ENCODE measurements around the gene PTPRT.

The PTPRT gene

DNA sequence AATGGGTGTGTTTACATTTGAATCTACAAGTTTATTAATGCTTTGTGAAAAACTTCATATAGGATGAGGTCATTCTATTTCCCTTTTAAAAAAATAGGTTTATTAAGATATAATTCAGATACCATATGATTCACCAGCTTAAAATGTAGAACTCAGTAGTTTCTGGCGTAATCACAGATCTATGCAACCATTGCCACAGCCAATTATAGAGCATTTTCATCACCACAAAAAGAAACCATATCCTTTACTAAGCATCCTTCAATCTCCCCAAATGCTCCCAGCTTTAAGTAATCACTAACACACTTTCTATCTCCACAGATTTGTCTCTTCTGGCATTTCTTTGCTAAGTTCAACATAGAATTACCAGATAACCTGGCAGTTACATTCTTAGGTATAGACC lies 137.2 kb downstream of the PTPRT start:
- Histone ChIP-seq H3K36me3 (ENCODE audit: control insufficient read depth, insufficient read depth, low read length, severe bottlenecking) (no peaks in the 10 kb centered on the region), H3K27me3 (replicated peaks; ENCODE audit: control insufficient read depth, insufficient read depth, low read length) (no peaks in the 10 kb centered on the region), H3K4me1 (ENCODE audit: control insufficient read depth, insufficient read depth, low read length) (no peaks in the 10 kb centered on the region), H3K9me3 (ENCODE audit: control insufficient read depth, low read length) (no peaks in the 10 kb centered on the region), H3K9ac (ENCODE audit: low read length) (no peak overlapping the region), H3K4me3 (ENCODE audit: low read length) (no peak overlapping the region)
- no peak for DNase-seq (ENCODE audit: low read depth)

DNA sequence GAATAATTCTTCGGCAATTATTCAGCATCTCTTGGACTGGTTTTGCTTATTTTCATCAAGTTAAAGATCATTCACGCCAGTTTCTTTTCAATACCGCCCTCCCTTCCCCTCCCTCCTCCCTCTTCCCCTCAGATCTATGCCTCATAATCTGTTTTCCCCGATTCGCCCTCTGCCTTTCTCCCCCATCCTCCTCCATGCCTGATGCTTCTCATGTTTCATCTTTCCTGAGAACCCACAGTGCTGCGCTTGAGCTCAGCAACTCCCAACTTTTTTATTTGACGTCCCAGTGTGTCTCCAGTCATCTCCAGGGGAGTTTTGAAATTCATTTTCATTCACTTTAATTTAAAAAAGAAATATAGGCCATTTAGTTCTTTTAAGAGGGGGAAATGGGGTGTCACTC lies 142.7 kb downstream of the PTPRT start:
- Histone ChIP-seq H3K4me3 (ENCODE audit: low read length) (no peak overlapping the region), H3K9me3 (ENCODE audit: control insufficient read depth, low read length) (no peaks in the 10 kb centered on the region), H3K27me3 (replicated peaks; ENCODE audit: control insufficient read depth, insufficient read depth, low read length) (no peaks in the 10 kb centered on the region), H3K36me3 (ENCODE audit: control insufficient read depth, insufficient read depth, low read length, severe bottlenecking) (no peaks in the 10 kb centered on the region), H3K9ac (ENCODE audit: low read length) (no peak overlapping the region), H3K4me1 (ENCODE audit: control insufficient read depth, insufficient read depth, low read length) (no peaks in the 10 kb centered on the region)
- DNase-seq (ENCODE audit: low read depth), result no peak

DNA sequence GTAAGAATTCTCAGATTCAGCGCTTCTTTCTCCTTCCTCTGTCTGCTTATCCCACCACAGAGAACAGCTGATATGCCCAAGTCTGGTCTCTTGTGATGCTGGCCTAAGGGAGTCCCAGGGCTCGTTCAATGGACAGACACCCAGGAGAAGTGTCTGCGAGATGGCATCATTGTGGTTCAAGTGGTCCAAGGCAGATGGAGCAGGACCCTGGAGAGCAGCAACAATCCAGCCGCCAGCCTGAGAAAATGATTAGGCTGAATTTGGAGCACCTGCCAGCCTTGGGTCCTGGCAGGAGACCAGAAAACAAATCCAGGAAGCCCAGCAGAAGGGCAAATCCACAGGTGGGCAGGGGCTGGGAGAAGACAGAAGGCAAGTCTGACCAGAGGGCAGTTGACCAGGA lies 145.8 kb downstream of the PTPRT start:
- Histone ChIP-seq H3K9ac (ENCODE audit: low read length) (no peak overlapping the region), H3K27me3 (replicated peaks; ENCODE audit: control insufficient read depth, insufficient read depth, low read length) (no peaks in the 10 kb centered on the region)

DNA sequence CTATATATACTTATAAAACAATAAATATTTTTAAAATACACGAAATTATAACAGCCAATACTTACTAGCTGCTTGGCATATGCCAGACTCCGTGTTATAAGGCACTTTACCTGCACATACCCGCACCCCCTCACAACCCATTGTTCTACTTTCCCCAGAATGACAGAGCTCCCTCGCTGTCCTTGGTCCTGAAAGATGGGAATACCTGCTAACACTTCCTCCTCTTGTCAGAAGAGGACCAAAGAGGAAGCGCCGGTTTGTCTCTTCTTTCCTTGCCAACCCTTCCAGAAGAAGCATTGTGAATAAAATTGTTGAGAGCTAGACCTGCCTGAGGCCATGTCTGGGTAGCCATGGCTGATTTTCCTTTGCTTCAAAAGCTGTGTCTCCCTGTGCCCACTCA lies 149.3 kb downstream of the PTPRT start:
- H3K36me3 ChIP-seq (ENCODE audit: control insufficient read depth, insufficient read depth, low read length, severe bottlenecking), result no peaks in the 10 kb centered on the region
- H3K9ac ChIP-seq (ENCODE audit: low read length), result no peak overlapping the region
- no peaks in the 10 kb centered on the region for H3K27me3 ChIP-seq (replicated peaks; ENCODE audit: control insufficient read depth, insufficient read depth, low read length)
- no peaks in the 10 kb centered on the region for H3K4me1 ChIP-seq (ENCODE audit: control insufficient read depth, insufficient read depth, low read length)
- H3K4me3 ChIP-seq (ENCODE audit: low read length), result no peak overlapping the region
- H3K9me3 ChIP-seq (ENCODE audit: control insufficient read depth, low read length), result no peaks in the 10 kb centered on the region
- no peak for DNase-seq (ENCODE audit: low read depth)

More for the DNA sequence above, 145.8 kb downstream of the PTPRT start:
- Histone ChIP-seq H3K36me3 (ENCODE audit: control insufficient read depth, insufficient read depth, low read length, severe bottlenecking) (no peaks in the 10 kb centered on the region), H3K9me3 (ENCODE audit: control insufficient read depth, low read length) (no peaks in the 10 kb centered on the region), H3K4me1 (ENCODE audit: control insufficient read depth, insufficient read depth, low read length) (no peaks in the 10 kb centered on the region), H3K4me3 (ENCODE audit: low read length) (no peak overlapping the region)
- no peak for DNase-seq (ENCODE audit: low read depth)

DNA sequence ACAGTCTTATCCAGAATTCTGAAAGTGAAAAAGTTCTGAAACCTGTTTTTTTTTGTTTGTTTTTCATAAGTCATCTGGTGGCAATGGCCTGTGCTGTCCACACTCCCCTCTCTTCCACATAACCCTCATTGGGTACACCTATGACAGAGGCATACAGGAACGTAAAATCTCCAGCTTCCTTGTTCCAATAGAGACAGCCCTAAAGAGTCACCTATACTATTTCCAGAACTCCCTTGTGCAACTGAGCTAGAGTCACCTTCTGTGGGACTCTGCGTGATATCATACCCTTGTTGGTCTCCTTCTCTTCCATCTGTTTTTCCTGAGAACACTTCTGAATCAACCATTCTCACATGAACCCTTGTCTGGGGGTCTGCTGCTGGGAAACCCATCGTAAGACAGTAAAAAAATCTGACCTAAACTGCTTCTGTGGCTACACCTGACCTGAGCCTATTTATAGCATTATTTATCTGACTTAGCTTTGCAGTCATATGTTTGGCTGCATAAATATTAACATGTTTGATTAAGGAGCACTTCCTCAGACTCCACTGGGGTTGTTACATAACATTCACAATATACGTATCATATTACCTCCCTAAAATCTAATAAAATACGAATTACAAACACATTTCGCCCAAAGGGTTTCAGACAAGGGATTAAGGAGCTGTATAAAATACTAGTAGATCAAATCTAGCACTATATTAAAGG lies 151.9 kb downstream of the PTPRT start:
- Histone ChIP-seq H3K36me3 (ENCODE audit: control insufficient read depth, insufficient read depth, low read length, severe bottlenecking) (no peaks in the 10 kb centered on the region), H3K4me3 (ENCODE audit: low read length) (no peak overlapping the region), H3K9me3 (ENCODE audit: control insufficient read depth, low read length) (no peaks in the 10 kb centered on the region), H3K9ac (ENCODE audit: low read length) (no peak overlapping the region), H3K4me1 (ENCODE audit: control insufficient read depth, insufficient read depth, low read length) (no peaks in the 10 kb centered on the region), H3K27me3 (replicated peaks; ENCODE audit: control insufficient read depth, insufficient read depth, low read length) (no peaks in the 10 kb centered on the region)
- no peak for DNase-seq (ENCODE audit: low read depth)

DNA sequence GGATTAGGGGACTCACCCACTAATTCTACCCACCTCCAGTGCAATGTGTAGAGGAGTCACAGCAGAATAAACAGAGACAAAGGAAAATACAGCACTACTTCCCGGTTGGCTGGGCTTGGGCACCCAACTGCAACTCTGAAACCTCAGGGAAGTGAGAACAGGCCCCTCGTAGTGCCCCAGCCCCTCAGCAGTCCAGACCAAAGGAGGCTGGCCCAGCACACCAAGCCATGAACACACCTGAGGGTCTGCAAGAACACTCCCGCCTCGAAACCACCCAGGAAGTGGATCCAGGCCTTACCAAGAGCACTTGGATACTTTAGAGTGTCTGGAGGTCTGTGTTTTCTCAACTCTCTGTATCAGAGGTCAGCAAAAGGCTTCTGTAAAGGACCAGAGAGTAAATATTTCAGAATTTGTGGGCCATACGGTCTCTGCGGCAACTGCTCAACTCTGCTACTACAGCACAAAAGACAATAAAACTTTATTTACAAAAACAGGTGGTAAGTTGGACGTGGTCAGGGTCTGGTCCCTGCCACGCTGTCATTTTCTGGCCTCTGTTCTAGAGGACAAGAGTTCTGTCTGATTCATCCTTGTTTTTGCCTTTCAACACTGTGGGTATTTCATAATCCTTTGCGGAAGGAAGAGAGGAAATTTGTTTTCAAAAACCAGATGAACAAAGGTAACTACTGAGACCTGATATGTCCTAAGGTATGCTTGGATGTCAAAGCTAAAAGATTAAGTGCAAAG lies 154.6 kb downstream of the PTPRT start:
- Histone ChIP-seq H3K4me3 (ENCODE audit: low read length) (no peak overlapping the region), H3K9me3 (ENCODE audit: control insufficient read depth, low read length) (peaks cover 3% of the 10 kb centered on the region), H3K27me3 (replicated peaks; ENCODE audit: control insufficient read depth, insufficient read depth, low read length) (no peaks in the 10 kb centered on the region), H3K9ac (ENCODE audit: low read length) (no peak overlapping the region), H3K4me1 (ENCODE audit: control insufficient read depth, insufficient read depth, low read length) (no peaks in the 10 kb centered on the region), H3K36me3 (ENCODE audit: control insufficient read depth, insufficient read depth, low read length, severe bottlenecking) (no peaks in the 10 kb centered on the region)
- DNase-seq (ENCODE audit: low read depth), result no peak

DNA sequence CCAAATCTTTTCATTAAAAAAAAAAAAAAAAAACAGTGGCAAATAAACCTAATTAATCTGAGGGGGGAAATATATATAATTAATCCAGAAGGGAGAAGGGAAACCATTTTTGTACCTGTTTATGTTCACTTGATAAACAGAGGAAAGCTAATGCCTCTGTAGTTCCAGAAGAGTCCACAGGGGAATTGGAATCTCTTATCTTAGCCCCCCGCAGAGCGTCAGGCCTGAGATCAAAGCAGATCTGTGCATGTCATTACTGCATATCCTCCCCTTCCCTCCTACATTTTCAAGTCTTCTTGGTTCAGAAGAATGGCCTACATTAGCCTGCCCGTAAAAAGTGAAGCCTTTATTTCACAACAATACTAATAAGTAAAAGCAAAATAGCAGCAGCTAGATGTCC lies 157.2 kb downstream of the PTPRT start:
- Histone ChIP-seq H3K4me3 (ENCODE audit: low read length) (no peak overlapping the region), H3K4me1 (ENCODE audit: control insufficient read depth, insufficient read depth, low read length) (no peaks in the 10 kb centered on the region), H3K36me3 (ENCODE audit: control insufficient read depth, insufficient read depth, low read length, severe bottlenecking) (no peaks in the 10 kb centered on the region), H3K9me3 (ENCODE audit: control insufficient read depth, low read length) (peaks cover 3% of the 10 kb centered on the region), H3K9ac (ENCODE audit: low read length) (no peak overlapping the region), H3K27me3 (replicated peaks; ENCODE audit: control insufficient read depth, insufficient read depth, low read length) (no peaks in the 10 kb centered on the region)
- no peak for DNase-seq (ENCODE audit: low read depth)

DNA sequence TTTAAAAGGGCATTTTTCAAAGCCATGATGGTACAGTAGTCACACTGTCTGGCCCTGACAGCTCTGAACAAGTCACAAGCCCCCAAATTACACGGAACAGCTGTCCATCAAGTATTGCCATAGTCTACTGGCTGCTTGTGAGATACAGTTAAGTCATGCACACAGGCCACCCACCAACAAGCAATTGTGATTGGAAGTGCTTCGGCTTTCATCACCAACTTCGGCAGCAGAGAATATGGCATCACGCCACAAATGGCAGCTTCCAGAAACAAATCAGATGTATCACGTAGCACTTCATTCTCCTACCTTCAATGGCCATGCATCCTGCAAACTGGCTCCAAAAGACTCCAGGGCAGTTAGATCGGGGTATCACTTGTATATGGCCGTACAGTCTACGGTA lies 160.5 kb downstream of the PTPRT start:
- no peak for DNase-seq (ENCODE audit: low read depth)
- Histone ChIP-seq H3K4me3 (ENCODE audit: low read length) (no peak overlapping the region), H3K4me1 (ENCODE audit: control insufficient read depth, insufficient read depth, low read length) (no peaks in the 10 kb centered on the region), H3K9ac (ENCODE audit: low read length) (no peak overlapping the region), H3K36me3 (ENCODE audit: control insufficient read depth, insufficient read depth, low read length, severe bottlenecking) (no peaks in the 10 kb centered on the region), H3K9me3 (ENCODE audit: control insufficient read depth, low read length) (peaks cover 3% of the 10 kb centered on the region), H3K27me3 (replicated peaks; ENCODE audit: control insufficient read depth, insufficient read depth, low read length) (no peaks in the 10 kb centered on the region)

DNA sequence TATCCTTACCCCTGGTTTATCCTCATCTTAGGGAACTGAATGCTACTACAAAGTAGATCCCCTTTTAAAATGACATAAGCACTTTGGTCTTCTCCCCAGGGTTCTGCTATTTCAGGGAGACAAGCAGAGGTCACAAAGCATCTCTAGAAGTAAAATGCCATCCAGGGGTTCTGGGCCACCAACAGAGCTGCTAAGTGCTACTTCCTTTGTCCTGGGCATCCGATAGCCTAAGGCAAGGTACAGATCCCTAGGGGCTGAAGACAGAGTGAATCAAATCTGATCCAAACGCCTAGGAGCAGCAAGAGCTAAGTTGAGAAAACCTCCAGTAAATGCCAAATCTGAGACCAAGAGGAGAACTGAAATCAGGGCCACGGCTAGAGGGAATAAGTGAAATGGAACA lies 161.2 kb downstream of the PTPRT start:
- DNase-seq (ENCODE audit: low read depth), result no peak
- H3K9ac ChIP-seq (ENCODE audit: low read length), result no peak overlapping the region
- no peaks in the 10 kb centered on the region for H3K27me3 ChIP-seq (replicated peaks; ENCODE audit: control insufficient read depth, insufficient read depth, low read length)

DNA sequence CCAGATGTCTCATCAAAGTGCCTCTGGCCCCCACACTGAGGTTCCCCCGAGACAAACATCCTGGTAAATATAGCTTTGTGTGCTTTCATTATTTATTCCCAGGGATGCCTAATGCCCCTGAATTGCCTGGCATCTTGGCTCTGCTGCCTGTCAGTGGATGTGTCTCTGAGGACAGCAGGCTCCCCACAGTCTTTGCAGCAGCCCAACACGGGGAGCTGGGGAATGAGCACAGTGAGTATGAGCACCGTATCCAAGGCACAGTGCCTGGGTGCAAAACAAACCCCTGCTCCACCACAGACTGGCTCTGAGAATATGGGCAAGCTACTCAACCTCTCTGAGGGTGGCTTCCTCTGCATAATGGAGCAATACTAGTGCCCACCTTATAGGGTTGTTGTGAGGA lies 165.9 kb downstream of the PTPRT start:
- Histone ChIP-seq H3K9ac (ENCODE audit: low read length) (no peak overlapping the region), H3K9me3 (ENCODE audit: control insufficient read depth, low read length) (no peaks in the 10 kb centered on the region), H3K36me3 (ENCODE audit: control insufficient read depth, insufficient read depth, low read length, severe bottlenecking) (no peaks in the 10 kb centered on the region), H3K4me1 (ENCODE audit: control insufficient read depth, insufficient read depth, low read length) (no peaks in the 10 kb centered on the region), H3K4me3 (ENCODE audit: low read length) (no peak overlapping the region), H3K27me3 (replicated peaks; ENCODE audit: control insufficient read depth, insufficient read depth, low read length) (no peaks in the 10 kb centered on the region)
- DNase-seq (ENCODE audit: low read depth), result no peak

More for the DNA sequence above, 161.2 kb downstream of the PTPRT start:
- Histone ChIP-seq H3K9me3 (ENCODE audit: control insufficient read depth, low read length) (peaks cover 3% of the 10 kb centered on the region), H3K4me3 (ENCODE audit: low read length) (no peak overlapping the region), H3K36me3 (ENCODE audit: control insufficient read depth, insufficient read depth, low read length, severe bottlenecking) (no peaks in the 10 kb centered on the region), H3K4me1 (ENCODE audit: control insufficient read depth, insufficient read depth, low read length) (no peaks in the 10 kb centered on the region)

DNA sequence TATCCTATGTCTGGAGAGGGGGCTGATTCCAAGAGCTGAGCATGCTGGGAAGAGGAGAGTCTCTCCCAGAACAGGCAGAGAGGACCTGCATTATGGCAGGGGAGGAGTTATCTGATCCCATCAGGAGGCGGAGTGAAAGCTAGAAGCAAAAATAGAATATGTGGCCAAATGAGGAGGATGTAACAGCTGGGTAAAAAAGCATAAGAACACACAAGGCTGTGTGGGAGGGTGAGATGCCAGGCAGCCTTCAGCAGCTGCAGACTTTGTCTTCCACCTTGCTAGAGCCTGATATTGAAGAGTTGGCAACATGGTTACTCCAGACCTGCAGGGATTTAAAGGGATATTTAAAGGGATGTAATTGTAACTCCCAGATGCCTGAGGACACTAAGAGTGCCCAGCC lies 167.1 kb downstream of the PTPRT start:
- no peak for DNase-seq (ENCODE audit: low read depth)

More for the DNA sequence above, 167.1 kb downstream of the PTPRT start:
- Histone ChIP-seq H3K27me3 (replicated peaks; ENCODE audit: control insufficient read depth, insufficient read depth, low read length) (peaks cover 1% of the 10 kb centered on the region), H3K4me1 (ENCODE audit: control insufficient read depth, insufficient read depth, low read length) (no peaks in the 10 kb centered on the region), H3K9ac (ENCODE audit: low read length) (no peak overlapping the region), H3K4me3 (ENCODE audit: low read length) (no peak overlapping the region), H3K9me3 (ENCODE audit: control insufficient read depth, low read length) (no peaks in the 10 kb centered on the region), H3K36me3 (ENCODE audit: control insufficient read depth, insufficient read depth, low read length, severe bottlenecking) (no peaks in the 10 kb centered on the region)

Data from adipocyte (in vitro differentiated cells).